HEK293 (cell line): ENCODE results near the gene ZBTB22.

Experiments used
- GFI1B ChIP-seq: fragments of 450-650 bp; formaldehyde crosslinking; IDR thresholded peaks from 2 replicates; pipeline ENCODE4 v1.5.1; 2016; ENCODE audit warnings: missing biosample characterization, missing genetic modification characterization
- KLF9 ChIP-seq: fragments of 450-650 bp; formaldehyde crosslinking; IDR thresholded peaks from 2 replicates; pipeline ENCODE4 v1.5.1; 2016; ENCODE audit warnings: missing biosample characterization, missing genetic modification characterization, low read depth
- MEIS1 ChIP-seq: sonication (generic); formaldehyde crosslinking; IDR thresholded peaks from 2 replicates; pipeline ENCODE4 v1.8.1; 2022; ENCODE audit warnings: missing genetic modification reagents, mild to moderate bottlenecking, borderline replicate concordance
- OSR2 ChIP-seq: fragments of 450-650 bp; formaldehyde crosslinking; IDR thresholded peaks from 2 replicates; pipeline ENCODE4 v1.5.1; 2016; ENCODE audit warnings: missing biosample characterization, missing genetic modification characterization
- OVOL3 ChIP-seq: fragments of 450-650 bp; formaldehyde crosslinking; IDR thresholded peaks from 2 replicates; pipeline ENCODE4 v1.5.1; 2016; ENCODE audit warnings: missing biosample characterization, missing genetic modification characterization
- REPIN1 ChIP-seq: fragments of 450-650 bp; formaldehyde crosslinking; IDR thresholded peaks from 2 replicates; pipeline ENCODE4 v1.5.1; 2017; ENCODE audit warnings: missing biosample characterization, missing genetic modification characterization, low read depth
- SP2 ChIP-seq: fragments of 450-650 bp; formaldehyde crosslinking; IDR thresholded peaks from 2 replicates; pipeline ENCODE4 v1.5.1; 2016; ENCODE audit warnings: missing biosample characterization, missing genetic modification characterization
- ZBTB1 ChIP-seq: fragments of 450-650 bp; formaldehyde crosslinking; IDR thresholded peaks from 2 replicates; pipeline ENCODE4 v1.5.1; 2016; ENCODE audit warnings: missing biosample characterization, missing genetic modification characterization
- ZBTB20 ChIP-seq: fragments of 450-650 bp; formaldehyde crosslinking; IDR thresholded peaks from 2 replicates; pipeline ENCODE4 v1.5.1; 2016; ENCODE audit warnings: missing biosample characterization, missing genetic modification characterization
- ZBTB21 ChIP-seq: fragments of 450-650 bp; formaldehyde crosslinking; IDR thresholded peaks from 2 replicates; pipeline ENCODE4 v1.5.1; 2017; ENCODE audit warnings: missing biosample characterization, missing genetic modification characterization
- ZNF132 ChIP-seq: fragments of 450-650 bp; formaldehyde crosslinking; IDR thresholded peaks from 2 replicates; pipeline ENCODE4 v1.5.1; 2017; ENCODE audit warnings: missing biosample characterization, missing genetic modification characterization, borderline replicate concordance
- ZNF146 ChIP-seq: fragments of 450-650 bp; formaldehyde crosslinking; IDR thresholded peaks from 2 replicates; pipeline ENCODE4 v1.5.1; 2016; ENCODE audit warnings: missing biosample characterization, missing genetic modification characterization
- ZNF16 ChIP-seq: fragments of 450-650 bp; formaldehyde crosslinking; IDR thresholded peaks from 2 replicates; pipeline ENCODE4 v1.5.1; 2016; ENCODE audit warnings: low read depth, missing biosample characterization, missing genetic modification characterization
- ZNF2 ChIP-seq: fragments of 450-650 bp; formaldehyde crosslinking; IDR thresholded peaks from 2 replicates; pipeline ENCODE4 v1.5.1; 2016; ENCODE audit warnings: missing biosample characterization, missing genetic modification characterization
- ZNF202 ChIP-seq: fragments of 450-650 bp; formaldehyde crosslinking; IDR thresholded peaks from 2 replicates; pipeline ENCODE4 v1.5.1; 2016; ENCODE audit warnings: missing biosample characterization, missing genetic modification characterization, borderline replicate concordance
- ZNF544 ChIP-seq: fragments of 450-650 bp; formaldehyde crosslinking; IDR thresholded peaks from 2 replicates; pipeline ENCODE4 v1.5.0; 2017; ENCODE audit warnings: missing biosample characterization, missing genetic modification characterization
- ZNF571 ChIP-seq: fragments of 450-650 bp; formaldehyde crosslinking; IDR thresholded peaks from 2 replicates; pipeline ENCODE4 v1.5.0; 2017; ENCODE audit warnings: missing biosample characterization, missing genetic modification characterization
- ZNF658 ChIP-seq: fragments of 450-650 bp; formaldehyde crosslinking; IDR thresholded peaks from 2 replicates; pipeline ENCODE4; 2016; ENCODE audit warnings: missing biosample characterization, missing genetic modification characterization
- ZNF776 ChIP-seq: fragments of 450-650 bp; formaldehyde crosslinking; IDR thresholded peaks from 2 replicates; pipeline ENCODE4 v1.5.0; 2017; ENCODE audit warnings: missing biosample characterization, missing genetic modification characterization, borderline replicate concordance
- ZNF777 ChIP-seq: fragments of 450-650 bp; formaldehyde crosslinking; IDR thresholded peaks from 2 replicates; pipeline ENCODE4 v1.5.1; 2017; ENCODE audit warnings: missing biosample characterization, missing genetic modification characterization, borderline replicate concordance
- ZNF791 ChIP-seq: fragments of 450-650 bp; formaldehyde crosslinking; IDR thresholded peaks from 2 replicates; pipeline ENCODE4 v1.5.1; 2016; ENCODE audit warnings: missing biosample characterization, missing genetic modification characterization
- ZXDB ChIP-seq: fragments of 450-650 bp; formaldehyde crosslinking; IDR thresholded peaks from 2 replicates; pipeline ENCODE4 v1.5.1; 2016; ENCODE audit warnings: missing biosample characterization, missing genetic modification characterization
- TF ChIP-seq, protein P1 (sequence below): fragments of 450-650 bp; formaldehyde crosslinking; IDR thresholded peaks from 2 replicates; pipeline ENCODE4 v1.5.1; 2017; ENCODE audit warnings: missing biosample characterization, missing genetic modification characterization
- TF ChIP-seq, protein P2 (sequence below): fragments of 450-650 bp; formaldehyde crosslinking; conservative IDR thresholded peaks from 2 replicates; pipeline ENCODE4 v1.5.1; 2016; ENCODE audit warnings: low read depth, missing biosample characterization, missing genetic modification characterization
- TF ChIP-seq, protein P3 (sequence below): fragments of 450-650 bp; formaldehyde crosslinking; IDR thresholded peaks from 2 replicates; pipeline ENCODE4 v1.5.1; 2016; ENCODE audit warnings: missing biosample characterization, missing genetic modification characterization
- TF ChIP-seq, protein P4 (sequence below): fragments of 450-650 bp; formaldehyde crosslinking; IDR thresholded peaks from 2 replicates; pipeline ENCODE4 v1.5.1; 2017; ENCODE audit warnings: missing biosample characterization, missing genetic modification characterization
- TF ChIP-seq, protein P5 (sequence below): fragments of 450-650 bp; formaldehyde crosslinking; IDR thresholded peaks from 2 replicates; pipeline ENCODE4 v1.5.1; 2016; ENCODE audit warnings: missing biosample characterization, missing genetic modification characterization

Gene ZBTB22

DNA sequence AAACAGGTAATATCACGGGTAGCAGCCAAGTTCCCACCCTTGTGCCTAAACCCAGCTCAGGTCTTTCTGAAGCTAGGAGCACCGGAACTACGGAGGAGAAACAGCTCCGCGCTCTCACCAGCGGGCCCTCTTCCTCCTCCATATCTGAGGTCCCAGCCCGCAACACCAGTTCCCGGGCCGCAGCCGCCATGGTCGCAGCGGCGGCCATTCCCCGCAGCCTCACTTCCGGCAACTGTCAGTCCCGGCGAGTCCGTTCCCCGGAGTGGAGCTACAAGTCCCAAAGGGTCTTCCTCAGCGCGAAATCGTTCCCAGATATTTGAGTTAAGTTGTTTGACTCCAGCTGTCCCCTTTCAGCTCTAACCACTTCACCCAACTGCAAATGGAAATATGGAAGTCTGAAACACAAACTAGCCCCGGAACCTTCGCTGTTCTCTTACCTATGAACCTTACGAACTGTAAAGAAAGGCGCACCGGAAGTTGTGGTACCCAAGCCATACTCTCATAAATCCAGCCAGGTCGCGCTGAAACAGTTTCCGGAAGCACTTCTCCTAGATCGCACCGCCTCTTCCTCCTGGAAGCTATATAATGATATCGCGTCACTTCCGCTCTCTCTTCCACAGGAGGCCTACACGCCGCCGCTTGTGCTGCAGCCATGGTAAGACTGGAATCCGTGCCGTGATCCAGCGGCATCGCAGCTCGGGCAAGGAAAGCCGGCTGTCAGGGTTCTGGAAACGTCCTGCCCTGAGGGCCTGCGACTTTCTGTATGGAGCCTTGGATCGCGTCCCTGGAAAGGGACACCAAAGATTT, 45.9 kb downstream of the ZBTB22 start, which contains the start of the genes RPS18 and VPS52 (continued):
- TF ChIP-seq, protein P1, sequence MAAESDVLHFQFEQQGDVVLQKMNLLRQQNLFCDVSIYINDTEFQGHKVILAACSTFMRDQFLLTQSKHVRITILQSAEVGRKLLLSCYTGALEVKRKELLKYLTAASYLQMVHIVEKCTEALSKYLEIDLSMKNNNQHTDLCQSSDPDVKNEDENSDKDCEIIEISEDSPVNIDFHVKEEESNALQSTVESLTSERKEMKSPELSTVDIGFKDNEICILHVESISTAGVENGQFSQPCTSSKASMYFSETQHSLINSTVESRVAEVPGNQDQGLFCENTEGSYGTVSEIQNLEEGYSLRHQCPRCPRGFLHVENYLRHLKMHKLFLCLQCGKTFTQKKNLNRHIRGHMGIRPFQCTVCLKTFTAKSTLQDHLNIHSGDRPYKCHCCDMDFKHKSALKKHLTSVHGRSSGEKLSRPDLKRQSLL: 0 out of 2 replicates have a peak, but pooled peaks have one; percentile 4
- TF ChIP-seq GFI1B (tag by site-specific recombination) (no peak), ZXDB (peak; percentile 92), ZNF777 (peak; percentile 20; the same call in 1 of the 2 replicates), ZNF776 (tag by site-specific recombination) (no peak), OSR2 (tag by site-specific recombination) (peak; percentile 20; the same call in 1 of the 2 replicates), SP2 (tag by site-specific recombination) (peak; percentile 95), REPIN1 (tag by site-specific recombination) (0 out of 2 replicates have a peak, but pooled peaks have one; percentile 12), KLF9 (tag by site-specific recombination) (peak; percentile 7), ZNF2 (tag by site-specific recombination) (peak; percentile 95), ZNF658 (no peak), MEIS1 (CRISPR knock-in tag) (no peak), ZBTB21 (tag by site-specific recombination) (peak; percentile 79), ZNF791 (tag by site-specific recombination) (no peak), ZNF544 (no peak), ZNF16 (tag by site-specific recombination) (0 out of 2 replicates have a peak, but pooled peaks have one; percentile 49), ZNF202 (tag by site-specific recombination) (no peak), ZBTB20 (peak; percentile 100), OVOL3 (peak; percentile 13; the same call in 1 of the 2 replicates), ZBTB1 (tag by site-specific recombination) (no peak), ZNF146 (tag by site-specific recombination) (no peak), ZNF571 (tag by site-specific recombination) (no peak), ZNF132 (no peak)
- TF ChIP-seq, protein P2, sequence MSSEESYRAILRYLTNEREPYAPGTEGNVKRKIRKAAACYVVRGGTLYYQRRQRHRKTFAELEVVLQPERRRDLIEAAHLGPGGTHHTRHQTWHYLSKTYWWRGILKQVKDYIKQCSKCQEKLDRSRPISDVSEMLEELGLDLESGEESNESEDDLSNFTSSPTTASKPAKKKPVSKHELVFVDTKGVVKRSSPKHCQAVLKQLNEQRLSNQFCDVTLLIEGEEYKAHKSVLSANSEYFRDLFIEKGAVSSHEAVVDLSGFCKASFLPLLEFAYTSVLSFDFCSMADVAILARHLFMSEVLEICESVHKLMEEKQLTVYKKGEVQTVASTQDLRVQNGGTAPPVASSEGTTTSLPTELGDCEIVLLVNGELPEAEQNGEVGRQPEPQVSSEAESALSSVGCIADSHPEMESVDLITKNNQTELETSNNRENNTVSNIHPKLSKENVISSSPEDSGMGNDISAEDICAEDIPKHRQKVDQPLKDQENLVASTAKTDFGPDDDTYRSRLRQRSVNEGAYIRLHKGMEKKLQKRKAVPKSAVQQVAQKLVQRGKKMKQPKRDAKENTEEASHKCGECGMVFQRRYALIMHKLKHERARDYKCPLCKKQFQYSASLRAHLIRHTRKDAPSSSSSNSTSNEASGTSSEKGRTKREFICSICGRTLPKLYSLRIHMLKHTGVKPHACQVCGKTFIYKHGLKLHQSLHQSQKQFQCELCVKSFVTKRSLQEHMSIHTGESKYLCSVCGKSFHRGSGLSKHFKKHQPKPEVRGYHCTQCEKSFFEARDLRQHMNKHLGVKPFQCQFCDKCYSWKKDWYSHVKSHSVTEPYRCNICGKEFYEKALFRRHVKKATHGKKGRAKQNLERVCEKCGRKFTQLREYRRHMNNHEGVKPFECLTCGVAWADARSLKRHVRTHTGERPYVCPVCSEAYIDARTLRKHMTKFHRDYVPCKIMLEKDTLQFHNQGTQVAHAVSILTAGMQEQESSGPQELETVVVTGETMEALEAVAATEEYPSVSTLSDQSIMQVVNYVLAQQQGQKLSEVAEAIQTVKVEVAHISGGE (tag by site-specific recombination): peak; percentile 100
- TF ChIP-seq, protein P3, sequence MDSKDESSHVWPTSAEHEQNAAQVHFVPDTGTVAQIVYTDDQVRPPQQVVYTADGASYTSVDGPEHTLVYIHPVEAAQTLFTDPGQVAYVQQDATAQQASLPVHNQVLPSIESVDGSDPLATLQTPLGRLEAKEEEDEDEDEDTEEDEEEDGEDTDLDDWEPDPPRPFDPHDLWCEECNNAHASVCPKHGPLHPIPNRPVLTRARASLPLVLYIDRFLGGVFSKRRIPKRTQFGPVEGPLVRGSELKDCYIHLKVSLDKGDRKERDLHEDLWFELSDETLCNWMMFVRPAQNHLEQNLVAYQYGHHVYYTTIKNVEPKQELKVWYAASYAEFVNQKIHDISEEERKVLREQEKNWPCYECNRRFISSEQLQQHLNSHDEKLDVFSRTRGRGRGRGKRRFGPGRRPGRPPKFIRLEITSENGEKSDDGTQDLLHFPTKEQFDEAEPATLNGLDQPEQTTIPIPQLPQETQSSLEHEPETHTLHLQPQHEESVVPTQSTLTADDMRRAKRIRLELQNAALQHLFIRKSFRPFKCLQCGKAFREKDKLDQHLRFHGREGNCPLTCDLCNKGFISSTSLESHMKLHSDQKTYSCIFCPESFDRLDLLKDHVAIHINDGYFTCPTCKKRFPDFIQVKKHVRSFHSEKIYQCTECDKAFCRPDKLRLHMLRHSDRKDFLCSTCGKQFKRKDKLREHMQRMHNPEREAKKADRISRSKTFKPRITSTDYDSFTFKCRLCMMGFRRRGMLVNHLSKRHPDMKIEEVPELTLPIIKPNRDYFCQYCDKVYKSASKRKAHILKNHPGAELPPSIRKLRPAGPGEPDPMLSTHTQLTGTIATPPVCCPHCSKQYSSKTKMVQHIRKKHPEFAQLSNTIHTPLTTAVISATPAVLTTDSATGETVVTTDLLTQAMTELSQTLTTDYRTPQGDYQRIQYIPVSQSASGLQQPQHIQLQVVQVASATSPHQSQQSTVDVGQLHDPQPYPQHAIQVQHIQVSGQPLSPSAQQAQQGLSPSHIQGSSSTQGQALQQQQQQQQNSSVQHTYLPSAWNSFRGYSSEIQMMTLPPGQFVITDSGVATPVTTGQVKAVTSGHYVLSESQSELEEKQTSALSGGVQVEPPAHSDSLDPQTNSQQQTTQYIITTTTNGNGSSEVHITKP (tag by site-specific recombination): peak; percentile 40; the same call in 1 of the 2 replicates
- TF ChIP-seq, protein P4, sequence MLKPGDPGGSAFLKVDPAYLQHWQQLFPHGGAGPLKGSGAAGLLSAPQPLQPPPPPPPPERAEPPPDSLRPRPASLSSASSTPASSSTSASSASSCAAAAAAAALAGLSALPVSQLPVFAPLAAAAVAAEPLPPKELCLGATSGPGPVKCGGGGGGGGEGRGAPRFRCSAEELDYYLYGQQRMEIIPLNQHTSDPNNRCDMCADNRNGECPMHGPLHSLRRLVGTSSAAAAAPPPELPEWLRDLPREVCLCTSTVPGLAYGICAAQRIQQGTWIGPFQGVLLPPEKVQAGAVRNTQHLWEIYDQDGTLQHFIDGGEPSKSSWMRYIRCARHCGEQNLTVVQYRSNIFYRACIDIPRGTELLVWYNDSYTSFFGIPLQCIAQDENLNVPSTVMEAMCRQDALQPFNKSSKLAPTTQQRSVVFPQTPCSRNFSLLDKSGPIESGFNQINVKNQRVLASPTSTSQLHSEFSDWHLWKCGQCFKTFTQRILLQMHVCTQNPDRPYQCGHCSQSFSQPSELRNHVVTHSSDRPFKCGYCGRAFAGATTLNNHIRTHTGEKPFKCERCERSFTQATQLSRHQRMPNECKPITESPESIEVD (tag by site-specific recombination): no peak
- TF ChIP-seq, protein P5, sequence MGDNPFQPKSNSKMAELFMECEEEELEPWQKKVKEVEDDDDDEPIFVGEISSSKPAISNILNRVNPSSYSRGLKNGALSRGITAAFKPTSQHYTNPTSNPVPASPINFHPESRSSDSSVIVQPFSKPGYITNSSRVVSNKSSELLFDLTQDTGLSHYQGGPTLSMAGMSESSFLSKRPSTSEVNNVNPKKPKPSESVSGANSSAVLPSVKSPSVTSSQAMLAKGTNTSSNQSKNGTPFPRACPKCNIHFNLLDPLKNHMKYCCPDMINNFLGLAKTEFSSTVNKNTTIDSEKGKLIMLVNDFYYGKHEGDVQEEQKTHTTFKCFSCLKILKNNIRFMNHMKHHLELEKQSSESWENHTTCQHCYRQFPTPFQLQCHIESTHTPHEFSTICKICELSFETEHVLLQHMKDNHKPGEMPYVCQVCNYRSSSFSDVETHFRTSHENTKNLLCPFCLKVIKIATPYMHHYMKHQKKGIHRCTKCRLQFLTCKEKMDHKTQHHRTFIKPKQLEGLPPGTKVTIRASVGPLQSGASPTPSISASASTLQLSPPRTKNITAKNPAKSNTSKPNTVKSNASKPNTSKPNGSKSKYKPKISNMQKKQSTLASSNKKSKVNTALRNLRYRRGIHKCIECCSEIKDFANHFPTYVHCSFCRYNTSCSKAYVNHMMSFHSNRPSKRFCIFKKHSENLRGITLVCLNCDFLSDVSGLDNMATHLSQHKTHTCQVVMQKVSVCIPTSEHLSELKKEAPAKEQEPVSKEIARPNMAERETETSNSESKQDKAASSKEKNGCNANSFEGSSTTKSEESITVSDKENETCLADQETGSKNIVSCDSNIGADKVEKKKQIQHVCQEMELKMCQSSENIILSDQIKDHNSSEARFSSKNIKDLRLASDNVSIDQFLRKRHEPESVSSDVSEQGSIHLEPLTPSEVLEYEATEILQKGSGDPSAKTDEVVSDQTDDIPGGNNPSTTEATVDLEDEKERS (tag by site-specific recombination): peak; percentile 87
